IMR-90 (cell line): Measurements from ENCODE around the gene PITPNC1. TPM values are rescaled to one million over a fixed set of nuclear protein-coding genes. Genes with fewer than 3 reads are reported as not detected.

ENCODE experiments used
- ATAC-seq: fragments of 200-7000 bp; cut with Tn5 transposase; 2 replicates; pipeline ENCODE4 v1.9.1; 2020; ENCODE audit warnings: low read depth, mild to moderate bottlenecking, moderate library complexity
- BruUV-seq: library from RNA; stranded (reverse); fragments of 400-500 nt; replicated peaks from 2 replicates; lab custom pipeline; 2021; lab: Mats Ljungman, UMichigan
- CTCF ChIA-PET: fragments of 300-600 bp; formaldehyde crosslinking; extraction: SDS; loops from one replicate; lab custom pipeline; 2021; ENCODE audit warnings: antibody characterized with exemption; lab: Yijun Ruan, JAX
- POLR2A ChIA-PET: fragments of 300-600 bp; sonication (Branson Sonifier 250); formaldehyde crosslinking; loops from one replicate; lab custom pipeline; 2022; ENCODE audit warnings: antibody characterized with exemption; ENCODE audit not compliant: unreplicated experiment; lab: Charles Lee
- DNase-seq: peaks from one replicate; pipeline ENCODE4 v3.0.0; 2013
- H2AFZ ChIP-seq: replicated peaks from 2 replicates; pipeline ENCODE3; 2013; ENCODE audit warnings: low read length, mild to moderate bottlenecking; ENCODE audit not compliant: poor library complexity
- H2AK5ac ChIP-seq: 2 replicates; pipeline ENCODE4 v1.6.1; 2013; ENCODE audit warnings: low read depth, low read length, inconsistent platforms
- H2AK9ac ChIP-seq: replicated peaks from 2 replicates; pipeline ENCODE3; 2013; ENCODE audit warnings: mild to moderate bottlenecking, low read depth, low read length, moderate library complexity; ENCODE audit not compliant: poor library complexity
- H2BK120ac ChIP-seq: 2 replicates; pipeline ENCODE4 v1.6.1; 2013; ENCODE audit warnings: low read depth, low read length, inconsistent platforms
- H2BK15ac ChIP-seq: 3 replicates; pipeline ENCODE4 v1.6.1; 2013; ENCODE audit warnings: low read depth, low read length, inconsistent platforms
- H2BK20ac ChIP-seq: 2 replicates; pipeline ENCODE4 v1.6.1; 2013; ENCODE audit warnings: low read depth, mild to moderate bottlenecking, inconsistent platforms, low read length, moderate library complexity
- H2BK5ac ChIP-seq: 2 replicates; pipeline ENCODE4 v1.6.1; 2013; ENCODE audit warnings: mild to moderate bottlenecking, low read depth, low read length, inconsistent platforms; ENCODE audit not compliant: poor library complexity, severe bottlenecking
- H3K14ac ChIP-seq: replicated peaks from 2 replicates; pipeline ENCODE4 v1.6.1; 2013; ENCODE audit warnings: low read depth, low read length, inconsistent platforms
- H3K18ac ChIP-seq: 2 replicates; pipeline ENCODE4 v1.6.1; 2013; ENCODE audit warnings: low read depth, low read length, control low read depth
- H3K23ac ChIP-seq: 2 replicates; pipeline ENCODE4 v1.6.1; 2013; ENCODE audit warnings: low read depth, low read length, inconsistent platforms
- H3K27ac ChIP-seq: 2 replicates; pipeline ENCODE4 v1.5.1; 2013; ENCODE audit warnings: mild to moderate bottlenecking, control low read depth, low read length; ENCODE audit not compliant: insufficient read depth
- H3K27me3 ChIP-seq: 2 replicates; pipeline ENCODE4 v1.6.1; 2013; ENCODE audit warnings: low read length; ENCODE audit not compliant: control insufficient read depth, insufficient read depth
- H3K36me3 ChIP-seq: 2 replicates; pipeline ENCODE4 v1.6.1; 2013; ENCODE audit warnings: low read length, mixed read lengths; ENCODE audit not compliant: control insufficient read depth, insufficient read depth
- H3K4ac ChIP-seq: 2 replicates; pipeline ENCODE4 v1.6.1; 2013; ENCODE audit warnings: low read depth, low read length, inconsistent platforms
- H3K4me1 ChIP-seq: 2 replicates; pipeline ENCODE4 v1.6.1; 2013; ENCODE audit warnings: low read length, mixed read lengths; ENCODE audit not compliant: control insufficient read depth, insufficient read depth
- H3K4me2 ChIP-seq: 2 replicates; pipeline ENCODE4 v1.6.1; 2013; ENCODE audit warnings: low read depth, mild to moderate bottlenecking, control low read depth, low read length, moderate library complexity
- H3K4me3 ChIP-seq: 2 replicates; pipeline ENCODE4 v1.5.1; 2013; ENCODE audit warnings: low read depth, mild to moderate bottlenecking, control low read depth, low read length, moderate library complexity; ENCODE audit not compliant: insufficient read depth
- H3K56ac ChIP-seq: 2 replicates; pipeline ENCODE4 v1.6.1; 2013; ENCODE audit warnings: low read length, inconsistent platforms; ENCODE audit not compliant: insufficient read depth; ENCODE audit errors: extremely low read depth
- H3K79me1 ChIP-seq, 2 experiments: 2 replicates each; pipeline ENCODE4 v1.6.1; 2013; ENCODE audit warnings: low read length in 2 of 2, inconsistent platforms in 1 of 2, low read depth in 1 of 2
- H3K9ac ChIP-seq: 2 replicates; pipeline ENCODE4 v1.6.1; 2013; ENCODE audit warnings: low read depth, low read length, control low read depth
- H3K9me1 ChIP-seq: 2 replicates; pipeline ENCODE4 v1.6.1; 2013; ENCODE audit warnings: low read length, inconsistent platforms; ENCODE audit not compliant: insufficient read depth
- H3K9me3 ChIP-seq: 2 replicates; pipeline ENCODE4 v1.6.1; 2013; ENCODE audit warnings: low read length; ENCODE audit not compliant: control insufficient read depth, insufficient read depth
- H4K20me1 ChIP-seq: 2 replicates; pipeline ENCODE4 v1.6.1; 2013; ENCODE audit warnings: low read length, inconsistent platforms; ENCODE audit not compliant: insufficient read depth
- H4K5ac ChIP-seq: 2 replicates; pipeline ENCODE4 v1.6.1; 2013; ENCODE audit warnings: mild to moderate bottlenecking, low read depth, low read length, control low read depth
- H4K8ac ChIP-seq, 2 experiments: 2 replicates each; pipeline ENCODE4 v1.6.1; 2013; ENCODE audit warnings: low read depth in 2 of 2, low read length in 2 of 2, control low read depth in 1 of 2, inconsistent platforms in 1 of 2
- H4K91ac ChIP-seq: 2 replicates; pipeline ENCODE4 v1.6.1; 2013; ENCODE audit warnings: low read depth, low read length, inconsistent platforms; ENCODE audit not compliant: insufficient read depth
- BHLHE40 ChIP-seq: fragments of 150-350 bp; IDR thresholded peaks from 2 replicates; pipeline ENCODE4 v1.6.1; 2016; ENCODE audit warnings: mild to moderate bottlenecking, low read depth, low read length
- FOS ChIP-seq: fragments of 150-350 bp; IDR thresholded peaks from 2 replicates; pipeline ENCODE4 v1.6.1; 2016; ENCODE audit warnings: low read depth, low read length
- RCOR1 ChIP-seq: IDR thresholded peaks from 2 replicates; pipeline ENCODE4 v1.6.1; 2012; ENCODE audit warnings: mild to moderate bottlenecking, low read length, improper control_type of control experiment; ENCODE audit not compliant: insufficient replicate concordance
- RFX5 ChIP-seq: IDR thresholded peaks from 2 replicates; pipeline ENCODE4 v1.8.0; 2012; ENCODE audit warnings: low read depth, mild to moderate bottlenecking, low read length, moderate library complexity
- USF2 ChIP-seq: fragments of 150-350 bp; IDR thresholded peaks from 2 replicates; pipeline ENCODE4 v1.6.1; 2017; ENCODE audit warnings: mild to moderate bottlenecking, antibody characterized with exemption, low read length, low read depth
- WGBS, 2 experiments: methylation state at CpG; one replicate each; pipeline versions ENCODE4 v1.1.5 to v1.1.7; 2013; ENCODE audit warnings: missing lambda C conversion rate in 2 of 2; ENCODE audit not compliant: insufficient read length in 1 of 2; ENCODE audit errors: extremely low coverage in 2 of 2; 5-methylcytosine and 5-hydroxymethylcytosine counted together
- dilution Hi-C: fragments of 300-500 bp; cut with HindIII; formaldehyde crosslinking; loops from one replicate; pipeline ENCODE4 v1.14.3; 2018; ENCODE audit warnings: low sequenced_read_pairs; ENCODE audit not compliant: unreplicated experiment
- in situ Hi-C: fragments of 300-500 bp; cut with MboI; formaldehyde crosslinking; loops from 3 replicates; pipeline ENCODE4 v1.14.3; 2019; ENCODE audit warnings: low sequenced_read_pairs, inconsistent platforms, mixed read lengths
- intact Hi-C: fragments of 100-400 bp; cut with micrococcal nuclease; formaldehyde crosslinking; loops from 2 replicates; pipeline ENCODE4 v1.10.0; 2022
- polyA plus RNA-seq, 3 experiments: library from polyadenylated mRNA; depleted of rRNA; stranded (reverse); fragments of >200 nt; gene quantifications; 2 replicates each; pipeline ENCODE4 v1.2.3, GENCODE V29; 2012; ENCODE audit warnings: low replicate concordance in 1 of 3
- total RNA-seq: library from RNA; depleted of rRNA; stranded (reverse); fragments of >200 nt; gene quantifications from 2 replicates; pipeline ENCODE4 v1.2.3, GENCODE V29; 2012

Gene PITPNC1
- total and polyA plus RNA-seq, 2 of the 4 experiments (the other 2 are of a cell fraction), result 4.1 TPM

- TF ChIP-seq RCOR1 (no peak), BHLHE40 (no peak; the same call in 1 of the 2 replicates)
Measured at GRCh38 chr17:67390646-67391361, 13.7 kb downstream of the PITPNC1 start (continued).

- Histone ChIP-seq H3K9me3 (no peaks in the 10 kb centered on the region), H3K4ac (no peak overlapping the region), H3K36me3 (no peaks in the 10 kb centered on the region), H2AFZ (no peak overlapping the region), H3K14ac (no peak overlapping the region), H3K9me1 (peaks cover 9% of the 10 kb centered on the region), H4K8ac (no peak overlapping the region), H2AK5ac (no peak overlapping the region), H2BK20ac (no peak overlapping the region), H4K5ac (no peak overlapping the region), H3K4me1 (peaks cover 7% of the 10 kb centered on the region), H3K27ac (no peak overlapping the region), H3K4me2 (no peak overlapping the region), H2BK5ac (no peak overlapping the region), H3K23ac (no peak overlapping the region), H3K27me3 (no peaks in the 10 kb centered on the region), H3K9ac (no peak overlapping the region), H3K56ac (no peak overlapping the region), H2AK9ac (no peak overlapping the region), H3K18ac (no peak overlapping the region), H4K91ac (no peak overlapping the region), H4K20me1 (peaks cover 10% of the 10 kb centered on the region; the same call in 1 of the 2 replicates), H2BK15ac (no peak overlapping the region), H3K79me1 (peaks cover 17 to 31% of the 10 kb centered on the region in 2 experiments), H3K4me3 (no peak overlapping the region), H2BK120ac (no peak overlapping the region)
- whole genome bisulfite sequencing, 2 experiments, result no CpG with 5 or more reads among the region's 6 CpGs
- CTCF ChIA-PET, result no interaction called here
- in situ Hi-C loops (no loop called here), dilution Hi-C loops (no loop called here), intact Hi-C loops (no loop called here)
- POLR2A ChIA-PET, result no interaction called here
- BruUV-seq, result no TSS peak
- TF ChIP-seq RCOR1, result no peak
- TF ChIP-seq USF2, result no peak
- TF ChIP-seq RFX5, result no peak
- TF ChIP-seq FOS, result no peak
- DNase-seq (no peak), ATAC-seq (no peak)
Measured at GRCh38 chr17:67392111-67392510, 15.0 kb downstream of the PITPNC1 start.
